ENCODE data around the gene RMND5B. TPM values are rescaled to one million over a fixed set of nuclear protein-coding genes. Genes with fewer than 3 reads are reported as not detected.

Gene RMND5B
- total and polyA plus RNA-seq, 4 donors: 13.4 to 24.8 (median 21.7) TPM

DNA sequence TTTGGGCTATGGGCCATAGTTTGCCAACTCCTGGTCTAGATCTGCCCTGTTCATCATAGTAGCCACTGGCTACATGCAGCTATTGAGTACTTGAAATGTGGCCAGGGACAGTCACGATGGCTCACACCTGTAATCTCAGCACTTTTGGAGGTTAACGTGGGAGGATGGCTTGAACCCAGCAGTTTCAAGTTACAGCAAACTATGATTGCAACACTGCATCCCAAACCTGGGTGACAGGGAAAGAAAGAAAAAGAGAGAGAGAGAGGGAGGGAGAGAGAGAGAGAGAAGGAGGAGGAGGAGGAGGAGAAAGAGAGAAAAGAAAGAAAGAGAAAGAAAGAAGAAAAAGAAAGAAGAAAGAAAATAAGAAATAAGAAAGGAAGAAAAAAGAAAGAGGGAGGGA is 61.4 kb downstream of the RMND5B start:
- Histone ChIP-seq H3K9me3 (ENCODE audit: control insufficient read depth in 4 of 4, low read length in 3 of 4) (no peaks in the 10 kb centered on the region), H3K4me1 (ENCODE audit: control insufficient read depth in 4 of 4, insufficient read depth in 4 of 4, low read length in 3 of 4) (peaks cover 4 to 17% (median 6%) of the 10 kb centered on the region in 4 donors), H3K4me3 (ENCODE audit: low read depth in 1 of 3, low read length in 3 of 3) (no peak overlapping the region), H3K36me3 (ENCODE audit: control insufficient read depth in 4 of 4, insufficient read depth in 3 of 4, low read depth in 1 of 4, low read length in 3 of 4) (no peaks in the 10 kb centered on the region), H3K27ac (ENCODE audit: low read depth in 1 of 2, low read length in 2 of 2) (no peak overlapping the region), H3K27me3 (ENCODE audit: control insufficient read depth in 4 of 4, insufficient read depth in 4 of 4, low read length in 3 of 4) (no peaks in the 10 kb centered on the region), H3K9ac (ENCODE audit: low read depth in 1 of 2, low read length in 2 of 2) (no peak overlapping the region)
- 29% methylated on average over 2 of the region's 2 CpGs for WGBS
- no peak for DNase-seq (ENCODE audit: low spot score)
- TF ChIP-seq YY1 (IDR thresholded peaks at IDR 0.05) (peak; percentile 26), RXRA (IDR thresholded peaks at IDR 0.05) (peak; percentile 65 to 90), FOXA2 (IDR thresholded peaks at IDR 0.05) (peak; percentile 26), FOXA1 (IDR thresholded peaks at IDR 0.05) (no peak), TAF1 (conservative IDR thresholded peaks at IDR 0.05) (no peak), RAD21 (IDR thresholded peaks at IDR 0.05) (peak in 1 of 2 donors; percentile 7), HNF4G (IDR thresholded peaks at IDR 0.05) (no peak), HNF4A (conservative IDR thresholded peaks at IDR 0.05) (peak; percentile 44 to 77), SP1 (IDR thresholded peaks at IDR 0.05) (peak; percentile 55), EGR1 (IDR thresholded peaks at IDR 0.05; ENCODE audit: low read depth in 2 of 2) (peak; percentile 95 to 96), GABPA (IDR thresholded peaks at IDR 0.05 in 1 of 2, conservative IDR thresholded peaks at IDR 0.05 in 1 of 2) (peak in 1 of 2 donors; percentile 53), NR2F2 (IDR thresholded peaks at IDR 0.05) (no peak), JUND (IDR thresholded peaks at IDR 0.05) (peak in 1 of 2 donors; percentile 55)
- TF ChIP-seq, protein P1, sequence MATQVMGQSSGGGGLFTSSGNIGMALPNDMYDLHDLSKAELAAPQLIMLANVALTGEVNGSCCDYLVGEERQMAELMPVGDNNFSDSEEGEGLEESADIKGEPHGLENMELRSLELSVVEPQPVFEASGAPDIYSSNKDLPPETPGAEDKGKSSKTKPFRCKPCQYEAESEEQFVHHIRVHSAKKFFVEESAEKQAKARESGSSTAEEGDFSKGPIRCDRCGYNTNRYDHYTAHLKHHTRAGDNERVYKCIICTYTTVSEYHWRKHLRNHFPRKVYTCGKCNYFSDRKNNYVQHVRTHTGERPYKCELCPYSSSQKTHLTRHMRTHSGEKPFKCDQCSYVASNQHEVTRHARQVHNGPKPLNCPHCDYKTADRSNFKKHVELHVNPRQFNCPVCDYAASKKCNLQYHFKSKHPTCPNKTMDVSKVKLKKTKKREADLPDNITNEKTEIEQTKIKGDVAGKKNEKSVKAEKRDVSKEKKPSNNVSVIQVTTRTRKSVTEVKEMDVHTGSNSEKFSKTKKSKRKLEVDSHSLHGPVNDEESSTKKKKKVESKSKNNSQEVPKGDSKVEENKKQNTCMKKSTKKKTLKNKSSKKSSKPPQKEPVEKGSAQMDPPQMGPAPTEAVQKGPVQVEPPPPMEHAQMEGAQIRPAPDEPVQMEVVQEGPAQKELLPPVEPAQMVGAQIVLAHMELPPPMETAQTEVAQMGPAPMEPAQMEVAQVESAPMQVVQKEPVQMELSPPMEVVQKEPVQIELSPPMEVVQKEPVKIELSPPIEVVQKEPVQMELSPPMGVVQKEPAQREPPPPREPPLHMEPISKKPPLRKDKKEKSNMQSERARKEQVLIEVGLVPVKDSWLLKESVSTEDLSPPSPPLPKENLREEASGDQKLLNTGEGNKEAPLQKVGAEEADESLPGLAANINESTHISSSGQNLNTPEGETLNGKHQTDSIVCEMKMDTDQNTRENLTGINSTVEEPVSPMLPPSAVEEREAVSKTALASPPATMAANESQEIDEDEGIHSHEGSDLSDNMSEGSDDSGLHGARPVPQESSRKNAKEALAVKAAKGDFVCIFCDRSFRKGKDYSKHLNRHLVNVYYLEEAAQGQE (IDR thresholded peaks at IDR 0.05): peak; percentile 31
- TF ChIP-seq, protein P2, sequence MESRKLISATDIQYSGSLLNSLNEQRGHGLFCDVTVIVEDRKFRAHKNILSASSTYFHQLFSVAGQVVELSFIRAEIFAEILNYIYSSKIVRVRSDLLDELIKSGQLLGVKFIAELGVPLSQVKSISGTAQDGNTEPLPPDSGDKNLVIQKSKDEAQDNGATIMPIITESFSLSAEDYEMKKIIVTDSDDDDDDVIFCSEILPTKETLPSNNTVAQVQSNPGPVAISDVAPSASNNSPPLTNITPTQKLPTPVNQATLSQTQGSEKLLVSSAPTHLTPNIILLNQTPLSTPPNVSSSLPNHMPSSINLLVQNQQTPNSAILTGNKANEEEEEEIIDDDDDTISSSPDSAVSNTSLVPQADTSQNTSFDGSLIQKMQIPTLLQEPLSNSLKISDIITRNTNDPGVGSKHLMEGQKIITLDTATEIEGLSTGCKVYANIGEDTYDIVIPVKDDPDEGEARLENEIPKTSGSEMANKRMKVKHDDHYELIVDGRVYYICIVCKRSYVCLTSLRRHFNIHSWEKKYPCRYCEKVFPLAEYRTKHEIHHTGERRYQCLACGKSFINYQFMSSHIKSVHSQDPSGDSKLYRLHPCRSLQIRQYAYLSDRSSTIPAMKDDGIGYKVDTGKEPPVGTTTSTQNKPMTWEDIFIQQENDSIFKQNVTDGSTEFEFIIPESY (IDR thresholded peaks at IDR 0.05): peak; percentile 60
- TF ChIP-seq, protein P3, sequence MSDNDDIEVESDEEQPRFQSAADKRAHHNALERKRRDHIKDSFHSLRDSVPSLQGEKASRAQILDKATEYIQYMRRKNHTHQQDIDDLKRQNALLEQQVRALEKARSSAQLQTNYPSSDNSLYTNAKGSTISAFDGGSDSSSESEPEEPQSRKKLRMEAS (IDR thresholded peaks at IDR 0.05): peak; percentile 76
- TF ChIP-seq, protein P4, sequence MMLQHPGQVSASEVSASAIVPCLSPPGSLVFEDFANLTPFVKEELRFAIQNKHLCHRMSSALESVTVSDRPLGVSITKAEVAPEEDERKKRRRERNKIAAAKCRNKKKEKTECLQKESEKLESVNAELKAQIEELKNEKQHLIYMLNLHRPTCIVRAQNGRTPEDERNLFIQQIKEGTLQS (IDR thresholded peaks at IDR 0.05): no peak
- TF ChIP-seq, protein P5, sequence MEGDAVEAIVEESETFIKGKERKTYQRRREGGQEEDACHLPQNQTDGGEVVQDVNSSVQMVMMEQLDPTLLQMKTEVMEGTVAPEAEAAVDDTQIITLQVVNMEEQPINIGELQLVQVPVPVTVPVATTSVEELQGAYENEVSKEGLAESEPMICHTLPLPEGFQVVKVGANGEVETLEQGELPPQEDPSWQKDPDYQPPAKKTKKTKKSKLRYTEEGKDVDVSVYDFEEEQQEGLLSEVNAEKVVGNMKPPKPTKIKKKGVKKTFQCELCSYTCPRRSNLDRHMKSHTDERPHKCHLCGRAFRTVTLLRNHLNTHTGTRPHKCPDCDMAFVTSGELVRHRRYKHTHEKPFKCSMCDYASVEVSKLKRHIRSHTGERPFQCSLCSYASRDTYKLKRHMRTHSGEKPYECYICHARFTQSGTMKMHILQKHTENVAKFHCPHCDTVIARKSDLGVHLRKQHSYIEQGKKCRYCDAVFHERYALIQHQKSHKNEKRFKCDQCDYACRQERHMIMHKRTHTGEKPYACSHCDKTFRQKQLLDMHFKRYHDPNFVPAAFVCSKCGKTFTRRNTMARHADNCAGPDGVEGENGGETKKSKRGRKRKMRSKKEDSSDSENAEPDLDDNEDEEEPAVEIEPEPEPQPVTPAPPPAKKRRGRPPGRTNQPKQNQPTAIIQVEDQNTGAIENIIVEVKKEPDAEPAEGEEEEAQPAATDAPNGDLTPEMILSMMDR (IDR thresholded peaks at IDR 0.05; ENCODE audit: low read depth, low read length, missing input control): no peak

Data from liver (tissue), 9 donors.